Mucosa of rectum (tissue), 2 donors: ENCODE results near the gene LYSMD2.

Experiments
- H3K27ac ChIP-seq, 2 donors: one replicate each; pipeline ENCODE4 v1.7.0; 2013; ENCODE audit warnings: inconsistent platforms in 2 of 2, low read depth in 2 of 2, low read length in 2 of 2
- H3K27me3 ChIP-seq, 2 donors: one replicate each; pipeline ENCODE4 v1.7.0; 2013; ENCODE audit warnings: low read length in 2 of 2; ENCODE audit not compliant: control insufficient read depth in 2 of 2, insufficient read depth in 2 of 2
- H3K36me3 ChIP-seq, 2 donors: one replicate each; pipeline ENCODE4 v1.7.0; 2013; ENCODE audit warnings: low read length in 2 of 2; ENCODE audit not compliant: control insufficient read depth in 2 of 2, insufficient read depth in 2 of 2
- H3K4me1 ChIP-seq, 2 donors: one replicate each; pipeline ENCODE4 v1.7.0; 2013; ENCODE audit warnings: low read length in 2 of 2, mild to moderate bottlenecking in 1 of 2; ENCODE audit not compliant: control insufficient read depth in 2 of 2, insufficient read depth in 2 of 2
- H3K4me3 ChIP-seq, 2 donors: one replicate each; pipeline ENCODE4 v1.7.0; 2013; ENCODE audit warnings: low read length in 2 of 2
- H3K9ac ChIP-seq, 2 donors: one replicate each; pipeline ENCODE4 v1.7.0; 2013; ENCODE audit warnings: low read length in 2 of 2, low read depth in 1 of 2, mild to moderate bottlenecking in 1 of 2
- H3K9me3 ChIP-seq, 2 donors: one replicate each; pipeline ENCODE4 v1.7.0; 2013; ENCODE audit warnings: low read length in 2 of 2; ENCODE audit not compliant: control insufficient read depth in 2 of 2
- donor health status: healthy.
- donor health status: Normal muscosa, but diverticular disease.

LYSMD2 gene

GRCh38 chr15:51677021-51677420 lies 60.4 kb downstream of the LYSMD2 start:
- no peak overlapping the region for H3K4me3 ChIP-seq
- H3K9ac ChIP-seq: no peak overlapping the region
- peaks cover 7 to 9% of the 10 kb centered on the region in 2 donors for H3K27me3 ChIP-seq
- H3K4me1 ChIP-seq: no peaks in the 10 kb centered on the region
- H3K9me3 ChIP-seq: no peaks in the 10 kb centered on the region
- H3K36me3 ChIP-seq: no peaks in the 10 kb centered on the region
- no peak overlapping the region for H3K27ac ChIP-seq

DNA sequence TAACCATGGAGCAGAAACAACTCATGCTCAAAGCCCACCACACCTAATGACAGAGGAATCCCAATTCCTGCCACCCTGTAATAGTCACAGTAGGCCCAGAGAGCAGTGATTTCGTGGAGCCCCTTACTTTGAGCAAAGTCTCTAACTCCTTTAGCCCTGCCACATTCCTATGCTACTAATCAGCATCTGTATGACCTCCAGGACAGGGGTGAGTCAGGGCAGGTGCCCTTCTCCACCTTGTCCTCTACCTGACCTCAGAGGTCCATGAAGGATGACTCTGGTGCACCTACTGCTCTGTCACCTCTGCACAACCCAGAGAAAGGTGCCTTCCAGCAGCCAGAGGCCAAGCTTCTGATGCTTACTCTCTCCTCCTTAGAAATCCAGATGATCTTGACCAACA lies 62.2 kb downstream of the LYSMD2 start:
- Histone ChIP-seq H3K9ac (no peak overlapping the region), H3K27me3 (peaks cover 2 to 8% of the 10 kb centered on the region in 2 donors), H3K27ac (no peak overlapping the region), H3K4me1 (no peaks in the 10 kb centered on the region), H3K4me3 (no peak overlapping the region), H3K36me3 (no peaks in the 10 kb centered on the region), H3K9me3 (no peaks in the 10 kb centered on the region)
